Epidermal melanocyte (primary cell): Measurements from ENCODE around the gene CDH5.

Source experiments
- DNase-seq: peaks from one replicate; pipeline ENCODE4 v3.0.0; 2011; ENCODE audit warnings: low spot score; ENCODE audit not compliant: insufficient read length

The CDH5 gene

GRCh38 chr16:66353055-66353454 is 13.4 kb upstream of the CDH5 start:
- no peak for DNase-seq

GRCh38 chr16:66354034-66354909 is 12.2 kb upstream of the CDH5 start:
- no peak for DNase-seq

GRCh38 chr16:66355526-66355925 is 11.0 kb upstream of the CDH5 start:
- no peak for DNase-seq

- DNase-seq = peak; percentile 92
These were observed 9.0 kb upstream of the CDH5 start for GRCh38 chr16:66357523-66357928.

- no peak for DNase-seq
These were observed 8.3 kb upstream of the CDH5 start for GRCh38 chr16:66358231-66358630.

- no peak for DNase-seq
These were observed 7.5 kb upstream of the CDH5 start for GRCh38 chr16:66359012-66359411.

GRCh38 chr16:66359811-66360608 is 6.5 kb upstream of the CDH5 start:
- no peak for DNase-seq

- DNase-seq = no peak
These were observed 5.7 kb upstream of the CDH5 start for GRCh38 chr16:66360624-66361324.

- DNase-seq = no peak
These were observed 4.8 kb upstream of the CDH5 start for GRCh38 chr16:66361604-66362135.

- no peak for DNase-seq
These were observed 3.2 kb upstream of the CDH5 start for GRCh38 chr16:66363211-66363777.

- no peak for DNase-seq
These were observed 2.2 kb upstream of the CDH5 start for GRCh38 chr16:66364117-66364958.

- DNase-seq = no peak
These were observed 1.6 kb upstream of the CDH5 start for GRCh38 chr16:66364959-66365306.

- DNase-seq = no peak
These were observed 840 bp upstream of the CDH5 start for GRCh38 chr16:66365651-66366050.

GRCh38 chr16:66367968-66368891 is 1.7 kb downstream of the CDH5 start:
- DNase-seq = no peak

GRCh38 chr16:66369055-66369592 is 2.6 kb downstream of the CDH5 start:
- no peak for DNase-seq

GRCh38 chr16:66370786-66371684 is 4.5 kb downstream of the CDH5 start:
- no peak for DNase-seq

GRCh38 chr16:66372078-66372897 is 5.8 kb downstream of the CDH5 start:
- DNase-seq = no peak

GRCh38 chr16:66372898-66373155 is 6.3 kb downstream of the CDH5 start:
- DNase-seq = no peak
